IgD-negative memory B cell (primary cell): ENCODE measurements around the gene PLPPR3. TPM values are rescaled to one million over a fixed set of nuclear protein-coding genes. Genes with fewer than 3 reads are reported as not detected.

Source experiments
- H3K27ac Mint-ChIP-seq, 3 donors: one replicate each; pipeline ENCODE4 v1.8.0; 2020 to 2022; ENCODE audit warnings: mild to moderate bottlenecking in 3 of 3, mixed read lengths in 3 of 3, moderate library complexity in 1 of 3
- H3K27me3 Mint-ChIP-seq: one replicate; pipeline ENCODE4 v1.8.0; 2021; ENCODE audit warnings: mixed read lengths
- H3K36me3 Mint-ChIP-seq: one replicate; pipeline ENCODE4 v1.8.0; 2020; ENCODE audit warnings: mild to moderate bottlenecking, mixed read lengths
- H3K4me1 Mint-ChIP-seq, 3 donors: one replicate each; pipeline ENCODE4 v1.8.0; 2020 to 2022; ENCODE audit warnings: mixed read lengths in 3 of 3, mild to moderate bottlenecking in 1 of 3
- H3K4me3 Mint-ChIP-seq, 4 donors: one replicate each; pipeline ENCODE4 v1.8.0; 2020 to 2022; ENCODE audit warnings: mild to moderate bottlenecking in 4 of 4, mixed read lengths in 4 of 4, moderate library complexity in 3 of 4
- H3K9me3 Mint-ChIP-seq, 3 donors: one replicate each; pipeline ENCODE4 v1.8.0; 2020 to 2021; ENCODE audit warnings: mixed read lengths in 3 of 3, mild to moderate bottlenecking in 1 of 3
- polyA plus RNA-seq: library from polyadenylated mRNA; unstranded; fragments of 300-500 nt; fragmentation: Illumina TruSeq; gene quantifications from one replicate; pipeline ENCODE4 v1.2.3, GENCODE V29; 2021

PLPPR3 gene
- polyA plus RNA-seq, 1 donor from 2014 or later: not detected

GRCh38 chr19:811506-812048, 10.2 kb downstream of the PLPPR3 start:
- H3K9me3 Mint-ChIP-seq: no peaks in the 10 kb centered on the region
- H3K27ac Mint-ChIP-seq: peak overlapping the region; percentile 46 to 76 (median 59)
- H3K4me1 Mint-ChIP-seq: peaks cover 0 to 5% (median 3%) of the 10 kb centered on the region in 3 donors
- H3K27me3 Mint-ChIP-seq: no peaks in the 10 kb centered on the region
- H3K4me3 Mint-ChIP-seq: peak overlapping the region in 1 of 4 donors; percentile 32
- H3K36me3 Mint-ChIP-seq: peaks cover 15% of the 10 kb centered on the region

- no peak overlapping the region for H3K4me3 Mint-ChIP-seq
- H3K27ac Mint-ChIP-seq: peak overlapping the region in 1 of 3 donors; percentile 76
These were observed 10.8 kb downstream of the PLPPR3 start for GRCh38 chr19:810883-811489.

GRCh38 chr19:810077-810855, 11.5 kb downstream of the PLPPR3 start:
- Mint-ChIP-seq H3K27ac (peak overlapping the region in 1 of 3 donors; percentile 53), H3K36me3 (peaks cover 15% of the 10 kb centered on the region), H3K27me3 (no peaks in the 10 kb centered on the region), H3K4me3 (peak overlapping the region in 1 of 4 donors; percentile 55), H3K4me1 (peaks cover 0 to 5% (median 3%) of the 10 kb centered on the region in 3 donors), H3K9me3 (no peaks in the 10 kb centered on the region)

More at GRCh38 chr19:810883-811489, 10.8 kb downstream of the PLPPR3 start:
- H3K4me1 Mint-ChIP-seq: peaks cover 0 to 5% (median 3%) of the 10 kb centered on the region in 3 donors
- H3K27me3 Mint-ChIP-seq: no peaks in the 10 kb centered on the region
- peaks cover 15% of the 10 kb centered on the region for H3K36me3 Mint-ChIP-seq
- H3K9me3 Mint-ChIP-seq: no peaks in the 10 kb centered on the region

GRCh38 chr19:808423-808775, 13.4 kb downstream of the PLPPR3 start:
- Mint-ChIP-seq H3K36me3 (peaks cover 12% of the 10 kb centered on the region), H3K27ac (peak overlapping the region in 1 of 3 donors; percentile 42), H3K27me3 (no peaks in the 10 kb centered on the region), H3K4me1 (peaks cover 0 to 5% (median 5%) of the 10 kb centered on the region in 3 donors), H3K9me3 (no peaks in the 10 kb centered on the region), H3K4me3 (no peak overlapping the region)

- peaks cover 12% of the 10 kb centered on the region for H3K36me3 Mint-ChIP-seq
These were observed 13.9 kb downstream of the PLPPR3 start for GRCh38 chr19:807627-808422.

GRCh38 chr19:806815-807421, 14.8 kb downstream of the PLPPR3 start:
- no peaks in the 10 kb centered on the region for H3K27me3 Mint-ChIP-seq
- H3K4me1 Mint-ChIP-seq: peaks cover 4 to 10% (median 5%) of the 10 kb centered on the region in 3 donors
- H3K4me3 Mint-ChIP-seq: peak overlapping the region in 2 of 4 donors; percentile 48 to 72
- peaks cover 12% of the 10 kb centered on the region for H3K36me3 Mint-ChIP-seq
- no peaks in the 10 kb centered on the region for H3K9me3 Mint-ChIP-seq
- H3K27ac Mint-ChIP-seq: peak overlapping the region in 2 of 3 donors; percentile 59 to 96

More at GRCh38 chr19:807627-808422, 13.9 kb downstream of the PLPPR3 start:
- no peaks in the 10 kb centered on the region for H3K9me3 Mint-ChIP-seq
- peak overlapping the region in 2 of 3 donors; percentile 71 to 96 for H3K27ac Mint-ChIP-seq
- H3K4me1 Mint-ChIP-seq: peaks cover 0 to 8% (median 5%) of the 10 kb centered on the region in 3 donors
- peak overlapping the region in 1 of 4 donors; percentile 72 for H3K4me3 Mint-ChIP-seq
- no peaks in the 10 kb centered on the region for H3K27me3 Mint-ChIP-seq

GRCh38 chr19:805600-806550, 15.9 kb downstream of the PLPPR3 start:
- Mint-ChIP-seq H3K27ac (no peak overlapping the region), H3K4me1 (peaks cover 5 to 15% (median 8%) of the 10 kb centered on the region in 3 donors), H3K27me3 (no peaks in the 10 kb centered on the region), H3K36me3 (peaks cover 11% of the 10 kb centered on the region), H3K4me3 (peak overlapping the region in 1 of 4 donors; percentile 1), H3K9me3 (no peaks in the 10 kb centered on the region)

- H3K4me3 Mint-ChIP-seq: peak overlapping the region in 1 of 4 donors; percentile 26
- H3K27me3 Mint-ChIP-seq: no peaks in the 10 kb centered on the region
- peaks cover 9 to 20% (median 12%) of the 10 kb centered on the region in 3 donors for H3K4me1 Mint-ChIP-seq
- H3K36me3 Mint-ChIP-seq: peaks cover 9% of the 10 kb centered on the region
- peak overlapping the region in 2 of 3 donors; percentile 77 to 85 for H3K27ac Mint-ChIP-seq
- H3K9me3 Mint-ChIP-seq: no peaks in the 10 kb centered on the region
These were observed 16.6 kb downstream of the PLPPR3 start for GRCh38 chr19:805166-805551.

- Mint-ChIP-seq H3K4me1 (peaks cover 14 to 24% (median 16%) of the 10 kb centered on the region in 3 donors), H3K4me3 (peak overlapping the region in 2 of 4 donors; percentile 26 to 41)
These were observed 17.2 kb downstream of the PLPPR3 start for GRCh38 chr19:804419-805165.

GRCh38 chr19:803686-804418, 17.9 kb downstream of the PLPPR3 start:
- Mint-ChIP-seq H3K27ac (peak overlapping the region in 2 of 3 donors; percentile 57 to 89), H3K4me1 (peaks cover 21 to 25% (median 21%) of the 10 kb centered on the region in 3 donors), H3K36me3 (peaks cover 9% of the 10 kb centered on the region), H3K9me3 (no peaks in the 10 kb centered on the region), H3K4me3 (peak overlapping the region in 1 of 4 donors; percentile 53), H3K27me3 (no peaks in the 10 kb centered on the region)

More at GRCh38 chr19:804419-805165, 17.2 kb downstream of the PLPPR3 start:
- no peaks in the 10 kb centered on the region for H3K9me3 Mint-ChIP-seq
- peak overlapping the region in 2 of 3 donors; percentile 77 to 85 for H3K27ac Mint-ChIP-seq
- H3K27me3 Mint-ChIP-seq: no peaks in the 10 kb centered on the region
- H3K36me3 Mint-ChIP-seq: peaks cover 9% of the 10 kb centered on the region

GRCh38 chr19:803099-803561, 18.6 kb downstream of the PLPPR3 start:
- Mint-ChIP-seq H3K27me3 (no peaks in the 10 kb centered on the region), H3K27ac (peak overlapping the region in 1 of 3 donors; percentile 89), H3K4me1 (peaks cover 23 to 25% (median 24%) of the 10 kb centered on the region in 3 donors), H3K4me3 (peak overlapping the region in 2 of 4 donors; percentile 68 to 74), H3K9me3 (no peaks in the 10 kb centered on the region), H3K36me3 (peaks cover 9% of the 10 kb centered on the region)

- peak overlapping the region in 1 of 4 donors; percentile 74 for H3K4me3 Mint-ChIP-seq
- no peaks in the 10 kb centered on the region for H3K9me3 Mint-ChIP-seq
- H3K36me3 Mint-ChIP-seq: peaks cover 6% of the 10 kb centered on the region
- no peaks in the 10 kb centered on the region for H3K27me3 Mint-ChIP-seq
- peaks cover 20 to 24% (median 22%) of the 10 kb centered on the region in 3 donors for H3K4me1 Mint-ChIP-seq
- peak overlapping the region in 1 of 3 donors; percentile 85 for H3K27ac Mint-ChIP-seq
These were observed 19.2 kb downstream of the PLPPR3 start for GRCh38 chr19:802498-803098.
